ENCODE data around the gene PROB1.

Gene PROB1

DNA sequence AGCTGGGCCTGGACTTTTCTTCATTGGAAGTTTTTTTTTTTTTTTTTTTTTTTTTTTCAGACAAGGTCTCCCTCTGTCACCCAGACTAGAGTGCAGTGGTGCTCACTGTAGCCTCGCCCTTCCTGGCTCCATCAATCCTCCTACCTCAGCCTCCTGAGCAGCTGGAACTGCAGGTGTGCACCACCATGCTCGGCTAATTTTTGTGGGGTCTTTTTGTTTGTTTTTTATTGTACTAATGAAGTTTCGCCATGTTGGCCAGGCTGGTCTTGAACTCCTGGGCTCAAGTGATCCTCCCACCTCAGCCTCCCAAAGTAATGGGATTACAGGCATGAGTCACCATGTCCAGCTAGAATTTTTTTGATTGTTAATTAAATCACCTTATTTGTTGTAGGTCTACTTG lies 40.8 kb upstream of the PROB1 start:
- H3K4me3 ChIP-seq (ENCODE audit: low read depth, low read length), result no peak overlapping the region
- in situ Hi-C loops (cut with HindIII; ENCODE audit: low sequenced_read_pairs), result no loop called here
- TF ChIP-seq, protein P1, sequence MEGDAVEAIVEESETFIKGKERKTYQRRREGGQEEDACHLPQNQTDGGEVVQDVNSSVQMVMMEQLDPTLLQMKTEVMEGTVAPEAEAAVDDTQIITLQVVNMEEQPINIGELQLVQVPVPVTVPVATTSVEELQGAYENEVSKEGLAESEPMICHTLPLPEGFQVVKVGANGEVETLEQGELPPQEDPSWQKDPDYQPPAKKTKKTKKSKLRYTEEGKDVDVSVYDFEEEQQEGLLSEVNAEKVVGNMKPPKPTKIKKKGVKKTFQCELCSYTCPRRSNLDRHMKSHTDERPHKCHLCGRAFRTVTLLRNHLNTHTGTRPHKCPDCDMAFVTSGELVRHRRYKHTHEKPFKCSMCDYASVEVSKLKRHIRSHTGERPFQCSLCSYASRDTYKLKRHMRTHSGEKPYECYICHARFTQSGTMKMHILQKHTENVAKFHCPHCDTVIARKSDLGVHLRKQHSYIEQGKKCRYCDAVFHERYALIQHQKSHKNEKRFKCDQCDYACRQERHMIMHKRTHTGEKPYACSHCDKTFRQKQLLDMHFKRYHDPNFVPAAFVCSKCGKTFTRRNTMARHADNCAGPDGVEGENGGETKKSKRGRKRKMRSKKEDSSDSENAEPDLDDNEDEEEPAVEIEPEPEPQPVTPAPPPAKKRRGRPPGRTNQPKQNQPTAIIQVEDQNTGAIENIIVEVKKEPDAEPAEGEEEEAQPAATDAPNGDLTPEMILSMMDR (IDR thresholded peaks at IDR 0.05; ENCODE audit: low read depth, low read length, missing control alignments), result no peak
- no peak for DNase-seq (ENCODE audit: low read depth)

DNA sequence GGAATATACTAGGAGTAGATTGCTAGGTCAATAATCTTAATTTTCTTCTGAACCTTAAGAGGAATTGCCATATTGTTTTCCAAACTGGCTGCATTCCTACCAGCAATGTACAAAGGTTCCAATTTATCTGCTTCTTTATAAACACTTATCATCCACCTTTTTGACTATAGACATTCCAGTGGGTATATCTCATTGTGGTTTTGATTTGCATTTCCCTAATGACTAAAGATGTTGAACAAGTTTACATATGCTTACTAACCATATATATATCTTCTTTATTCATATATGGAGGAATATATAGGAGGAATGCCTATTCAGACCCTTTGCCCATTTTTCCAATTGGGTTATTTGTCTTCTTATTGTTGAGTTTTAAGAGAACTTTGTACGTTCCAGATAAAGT lies 36.8 kb upstream of the PROB1 start:
- in situ Hi-C loops (cut with HindIII; ENCODE audit: low sequenced_read_pairs), result no loop called here
- TF ChIP-seq, protein P1 (IDR thresholded peaks at IDR 0.05; ENCODE audit: low read depth, low read length, missing control alignments), result no peak
- H3K4me3 ChIP-seq (ENCODE audit: low read depth, low read length), result no peak overlapping the region
- no peak for DNase-seq (ENCODE audit: low read depth)

DNA sequence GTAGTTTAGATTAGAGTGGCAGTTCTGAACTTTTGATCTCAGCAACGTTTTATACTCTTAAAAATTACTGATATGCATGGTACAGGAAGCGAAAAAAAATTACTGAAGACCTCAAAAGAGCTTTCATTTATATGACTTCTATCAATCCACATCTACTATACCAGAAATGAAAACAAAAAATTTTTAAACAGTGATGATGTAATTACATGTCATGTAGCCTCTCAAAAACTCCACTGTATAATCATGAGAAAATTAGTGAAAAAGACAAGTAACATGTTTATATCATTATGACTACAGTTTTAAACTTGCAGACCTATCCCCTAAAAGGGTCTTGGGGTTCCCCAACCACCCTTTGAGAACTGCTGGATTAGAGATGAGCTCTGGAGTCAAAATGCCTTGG lies 35.1 kb upstream of the PROB1 start:
- TF ChIP-seq, protein P1 (IDR thresholded peaks at IDR 0.05; ENCODE audit: low read depth, low read length, missing control alignments), result no peak
- DNase-seq (ENCODE audit: low read depth), result no peak
- in situ Hi-C loops (cut with HindIII; ENCODE audit: low sequenced_read_pairs), result no loop called here
- no peak overlapping the region for H3K4me3 ChIP-seq (ENCODE audit: low read depth, low read length)

DNA sequence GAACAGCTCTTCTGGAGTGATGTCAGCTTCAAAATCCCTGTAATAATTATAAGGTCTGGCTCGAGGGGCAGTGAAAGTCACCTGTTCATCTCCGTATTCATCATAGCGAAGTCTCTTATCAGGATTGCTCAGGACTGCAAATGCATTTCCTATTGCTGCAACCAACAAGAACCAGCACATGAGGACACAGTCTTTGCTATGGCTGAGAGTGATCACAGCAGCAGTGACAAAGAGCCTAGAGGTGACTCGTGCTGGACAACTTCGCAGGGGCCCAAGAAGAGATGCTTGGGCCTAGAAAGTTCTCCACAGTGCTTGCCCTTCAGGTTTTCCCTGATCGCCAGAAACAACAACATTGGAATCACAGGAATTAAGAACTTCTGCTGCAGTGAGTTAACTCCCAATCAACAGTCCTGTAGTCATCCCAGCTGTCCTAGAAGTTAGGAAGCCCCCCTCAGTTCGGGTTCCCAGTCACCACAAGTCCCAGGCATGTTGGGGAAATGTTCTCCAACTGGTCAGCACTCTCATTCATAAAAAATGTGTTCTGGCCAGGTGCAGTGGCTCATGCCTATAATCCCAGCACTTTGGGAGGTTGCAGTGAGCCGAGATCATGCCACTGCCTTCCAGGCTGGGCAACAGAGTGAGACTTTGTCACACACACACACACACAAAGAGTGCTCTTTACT lies 31.4 kb upstream of the PROB1 start:
- in situ Hi-C loops (cut with HindIII; ENCODE audit: low sequenced_read_pairs), result no loop called here
- DNase-seq (ENCODE audit: low read depth), result no peak

DNA sequence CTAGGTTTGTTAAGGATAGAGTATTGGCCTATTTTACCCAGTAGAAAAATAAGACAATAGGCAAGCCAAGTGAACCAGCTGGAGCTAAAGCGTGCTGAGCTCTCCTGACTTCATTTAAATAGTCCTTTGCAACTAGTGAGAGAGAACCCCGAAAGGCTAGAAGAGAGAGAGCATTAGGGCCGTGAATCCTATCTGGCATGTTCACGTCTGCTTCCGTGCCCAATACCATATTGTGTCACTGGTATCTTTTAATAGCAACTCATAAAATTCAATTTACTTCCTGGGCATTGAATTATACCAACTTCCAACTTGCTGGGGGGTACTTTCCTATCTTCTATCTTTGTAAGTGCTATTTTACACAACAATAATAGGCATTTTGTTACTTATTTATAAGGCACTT lies 30.6 kb upstream of the PROB1 start:
- in situ Hi-C loops (cut with HindIII; ENCODE audit: low sequenced_read_pairs), result no loop called here
- H3K4me3 ChIP-seq (ENCODE audit: low read depth, low read length), result no peak overlapping the region
- TF ChIP-seq, protein P1 (IDR thresholded peaks at IDR 0.05; ENCODE audit: low read depth, low read length, missing control alignments), result no peak
- DNase-seq (ENCODE audit: low read depth), result no peak

More for the DNA sequence above, 31.4 kb upstream of the PROB1 start:
- TF ChIP-seq, protein P1 (IDR thresholded peaks at IDR 0.05; ENCODE audit: low read depth, low read length, missing control alignments), result no peak
- no peak overlapping the region for H3K4me3 ChIP-seq (ENCODE audit: low read depth, low read length)

DNA sequence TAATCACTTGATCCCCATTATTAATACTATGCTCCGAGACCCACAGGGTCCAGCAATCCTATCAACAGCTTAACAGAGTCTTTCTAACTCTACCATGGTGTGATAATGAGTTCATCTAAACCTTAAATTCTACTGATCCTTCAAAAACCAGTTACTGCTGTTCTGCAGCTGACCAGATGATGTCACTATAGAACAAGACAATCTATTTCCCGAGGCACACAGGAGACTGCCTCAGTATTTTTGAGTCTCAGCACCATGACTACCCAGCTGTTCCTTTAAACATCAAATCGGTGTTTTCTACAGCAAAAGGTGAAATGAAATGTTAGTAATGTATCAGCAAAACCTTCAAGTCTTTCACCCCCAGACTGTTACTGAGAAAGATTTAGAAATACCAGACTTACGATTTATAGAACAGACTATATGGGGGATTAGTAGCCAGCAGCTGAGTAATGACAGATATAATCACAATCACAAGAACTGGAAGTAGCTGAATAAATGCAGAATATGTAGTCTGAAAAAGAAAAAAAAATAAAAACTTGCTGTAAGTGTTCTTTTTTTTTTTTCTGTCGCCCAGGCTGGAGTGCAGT lies 27.5 kb upstream of the PROB1 start:
- TF ChIP-seq, protein P1 (IDR thresholded peaks at IDR 0.05; ENCODE audit: low read depth, low read length, missing control alignments), result peak; percentile 83
- peak; percentile 70 for DNase-seq (ENCODE audit: low read depth)
- in situ Hi-C loops (cut with HindIII; ENCODE audit: low sequenced_read_pairs), result no loop called here
- H3K4me3 ChIP-seq (ENCODE audit: low read depth, low read length), result no peak overlapping the region
